Measurements from ENCODE around the gene GFOD1.
A peak's percentile ranks its signal among the peaks of the same experiment; 100 is the strongest.
"Not testable (repeated sequence)": the region's sequence is repeated elsewhere in the genome, so short reads cannot be mapped to it uniquely, and the experiment has no call there.

Gene GFOD1

DNA sequence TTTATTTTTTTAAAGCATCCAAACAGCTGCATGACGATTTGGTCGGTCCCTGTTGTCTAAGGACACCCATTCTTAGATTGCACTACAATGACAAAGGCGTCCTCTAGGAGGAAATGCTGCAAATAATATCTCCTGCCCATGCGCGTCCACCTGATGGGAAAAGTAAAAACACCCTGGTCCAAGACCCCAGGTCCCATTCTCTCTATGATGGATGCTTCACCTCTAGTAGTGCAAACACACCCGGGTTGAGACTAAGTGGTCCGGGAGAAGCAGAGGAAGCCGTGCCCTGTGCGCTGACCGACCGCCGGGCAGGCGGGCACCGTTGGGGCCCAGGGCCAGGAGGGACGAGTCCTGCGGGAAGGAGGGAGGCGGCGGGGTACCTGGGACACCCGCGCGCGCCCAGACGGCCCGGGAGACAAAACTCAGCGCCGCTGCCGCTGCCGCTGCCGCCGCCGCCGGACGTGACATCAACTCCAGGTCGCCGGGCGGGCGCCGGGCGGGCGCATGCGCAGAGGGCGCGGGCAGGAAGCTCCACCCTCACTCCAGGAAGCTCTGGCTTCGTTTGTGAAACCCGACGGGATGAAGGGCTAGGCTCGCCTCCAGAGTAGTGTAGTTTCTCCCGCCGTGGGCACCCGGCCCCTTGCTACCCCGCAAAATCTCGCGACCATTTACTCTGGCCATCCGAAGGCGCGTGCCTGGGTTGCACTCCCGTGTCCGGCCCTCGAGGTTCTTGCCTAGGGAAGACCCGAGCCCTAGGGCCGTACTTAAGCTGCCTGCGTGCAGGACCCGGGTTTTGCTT, 159.1 kb downstream of the GFOD1 start, which contains the start of gene TBC1D7:
Gene TBC1D7 (minus strand): TSS at position 462 of the 799 bp plus-strand sequence. CDS start 1,639 bp downstream, outside the sequence.
- peak within 1 kb of the TSS; percentile 67 for H3K4me3 ChIP-seq (ENCODE audit: low read depth, low read length)
- TF ChIP-seq, protein P1, sequence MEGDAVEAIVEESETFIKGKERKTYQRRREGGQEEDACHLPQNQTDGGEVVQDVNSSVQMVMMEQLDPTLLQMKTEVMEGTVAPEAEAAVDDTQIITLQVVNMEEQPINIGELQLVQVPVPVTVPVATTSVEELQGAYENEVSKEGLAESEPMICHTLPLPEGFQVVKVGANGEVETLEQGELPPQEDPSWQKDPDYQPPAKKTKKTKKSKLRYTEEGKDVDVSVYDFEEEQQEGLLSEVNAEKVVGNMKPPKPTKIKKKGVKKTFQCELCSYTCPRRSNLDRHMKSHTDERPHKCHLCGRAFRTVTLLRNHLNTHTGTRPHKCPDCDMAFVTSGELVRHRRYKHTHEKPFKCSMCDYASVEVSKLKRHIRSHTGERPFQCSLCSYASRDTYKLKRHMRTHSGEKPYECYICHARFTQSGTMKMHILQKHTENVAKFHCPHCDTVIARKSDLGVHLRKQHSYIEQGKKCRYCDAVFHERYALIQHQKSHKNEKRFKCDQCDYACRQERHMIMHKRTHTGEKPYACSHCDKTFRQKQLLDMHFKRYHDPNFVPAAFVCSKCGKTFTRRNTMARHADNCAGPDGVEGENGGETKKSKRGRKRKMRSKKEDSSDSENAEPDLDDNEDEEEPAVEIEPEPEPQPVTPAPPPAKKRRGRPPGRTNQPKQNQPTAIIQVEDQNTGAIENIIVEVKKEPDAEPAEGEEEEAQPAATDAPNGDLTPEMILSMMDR (IDR thresholded peaks at IDR 0.05; ENCODE audit: borderline replicate concordance, insufficient read depth, low read depth, low read length) = 0 out of 2 replicates have a peak, but pooled peaks have one; percentile 6

DNA sequence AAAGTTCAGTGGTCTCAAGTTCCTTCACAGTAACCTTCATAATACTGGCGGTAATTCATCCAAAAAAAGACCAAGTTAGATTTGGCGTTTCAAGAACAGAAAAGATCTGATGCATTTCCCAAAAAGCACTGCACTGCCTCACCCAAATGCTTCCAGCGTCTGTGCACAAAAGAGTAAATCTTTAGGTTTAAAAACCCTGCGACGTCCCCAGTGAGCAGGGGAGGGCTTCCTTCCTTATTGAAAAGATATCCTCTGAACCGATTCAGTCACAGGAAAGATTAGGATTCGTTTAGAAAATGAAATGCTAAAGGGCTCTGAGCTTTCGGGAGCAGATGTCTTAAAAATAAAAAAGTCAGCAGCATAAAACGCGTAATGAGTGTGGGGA, 159.7 kb downstream of the GFOD1 start:
- TF ChIP-seq, protein P1 (IDR thresholded peaks at IDR 0.05; ENCODE audit: borderline replicate concordance, insufficient read depth, low read depth, low read length) = no peak
- peak overlapping the region; percentile 67 for H3K4me3 ChIP-seq (ENCODE audit: low read depth, low read length)

DNA sequence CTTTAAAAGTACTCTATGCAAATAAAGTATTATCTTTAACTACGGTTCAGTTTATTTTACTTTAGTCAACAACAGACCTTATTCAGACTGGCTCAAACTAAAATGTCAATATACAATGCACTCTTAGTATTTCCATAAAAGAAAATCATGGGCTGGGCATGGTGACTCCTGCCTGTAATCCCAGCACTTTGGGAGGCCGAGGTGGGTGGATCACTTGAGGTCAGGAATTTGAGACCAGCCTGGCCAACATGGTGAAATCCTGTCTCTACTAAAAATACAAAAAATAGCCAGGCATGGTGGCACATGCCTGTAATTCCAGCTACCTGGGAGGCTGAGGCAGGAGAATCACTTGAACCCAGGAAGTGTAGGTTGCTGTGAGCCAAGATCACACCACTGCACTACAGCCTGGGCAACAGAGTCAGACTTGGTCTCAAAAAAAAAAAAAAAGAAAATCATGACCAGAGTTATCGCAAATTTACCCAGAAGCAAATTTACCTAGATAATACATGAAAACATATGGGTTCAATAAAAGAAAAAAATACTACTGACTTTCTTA, 161.3 kb downstream of the GFOD1 start:
- H3K4me3 ChIP-seq (ENCODE audit: low read depth, low read length) = not testable (repeated sequence)

DNA sequence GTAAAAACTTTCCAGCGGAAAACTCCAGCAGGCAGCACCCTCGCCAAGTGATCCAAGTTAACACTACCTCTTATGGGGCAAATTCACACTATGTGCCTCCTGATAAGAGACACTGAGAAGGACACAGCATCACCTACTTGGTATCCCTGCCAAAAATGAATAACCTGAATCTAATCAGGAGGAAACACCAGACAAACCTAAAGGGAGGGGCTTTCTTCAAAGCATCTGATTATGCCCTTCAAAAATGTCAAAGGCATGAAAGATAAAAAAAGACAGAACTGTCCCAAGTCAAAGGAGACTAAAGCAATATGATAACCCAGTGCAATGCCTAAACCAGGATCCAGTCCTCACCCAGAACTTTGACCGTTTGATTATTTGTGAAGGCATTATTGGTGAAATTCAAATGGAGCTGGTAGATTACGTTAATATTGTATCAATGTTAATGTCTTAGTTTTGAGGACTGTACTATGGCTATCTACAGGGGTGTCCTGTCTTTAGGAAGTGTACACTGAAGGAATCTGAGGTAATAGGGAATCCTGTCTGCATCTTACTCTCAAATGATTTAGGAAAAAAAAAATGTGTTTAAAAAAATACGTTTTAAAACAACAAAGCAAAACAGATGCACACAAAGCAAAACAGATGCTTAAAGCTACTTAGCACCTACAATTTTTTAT, 167.4 kb downstream of the GFOD1 start:
- no peak overlapping the region for H3K4me3 ChIP-seq (ENCODE audit: low read depth, low read length)
- TF ChIP-seq, protein P1 (IDR thresholded peaks at IDR 0.05; ENCODE audit: borderline replicate concordance, insufficient read depth, low read depth, low read length) = no peak

DNA sequence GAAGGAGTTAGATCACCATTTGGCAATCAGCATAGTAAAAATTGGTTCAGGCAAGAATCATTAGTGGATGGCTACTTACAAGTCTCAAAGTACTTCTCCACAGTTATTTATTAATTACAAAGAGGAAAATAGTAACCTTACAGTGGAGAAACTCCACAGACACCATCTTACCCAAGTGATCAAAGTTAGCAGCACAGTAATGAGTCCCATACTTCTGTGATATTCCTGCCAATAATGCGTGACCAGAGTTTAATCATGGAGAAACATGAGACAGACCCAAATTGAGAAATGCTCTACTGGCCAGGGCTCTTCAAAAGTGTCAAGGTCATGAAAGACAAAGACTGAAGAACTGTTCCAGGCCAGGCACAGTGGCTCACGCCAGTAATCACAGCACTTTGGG, 168.6 kb downstream of the GFOD1 start:
- no peak overlapping the region for H3K4me3 ChIP-seq (ENCODE audit: low read depth, low read length)
- TF ChIP-seq, protein P1 (IDR thresholded peaks at IDR 0.05; ENCODE audit: borderline replicate concordance, insufficient read depth, low read depth, low read length) = no peak

DNA sequence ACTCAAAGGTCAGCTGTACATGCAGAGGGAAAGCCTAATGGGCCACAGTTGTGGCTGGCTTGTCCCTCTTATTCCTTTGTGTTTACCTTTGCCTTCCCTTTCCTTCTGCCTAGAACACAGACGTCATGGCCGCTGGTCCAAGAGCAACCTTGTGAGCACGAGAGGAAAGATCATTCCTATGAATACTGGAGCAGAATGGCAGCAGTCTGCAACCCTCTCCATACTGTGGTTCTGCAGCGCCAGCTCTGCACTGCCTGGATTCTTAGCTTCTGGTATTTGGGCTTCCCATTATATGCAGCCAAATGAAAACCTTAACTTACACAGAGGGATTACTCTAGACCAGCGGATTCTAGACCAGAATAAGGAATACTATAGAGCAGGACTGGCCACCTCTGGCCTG, 171.5 kb downstream of the GFOD1 start:
- TF ChIP-seq, protein P1 (IDR thresholded peaks at IDR 0.05; ENCODE audit: borderline replicate concordance, insufficient read depth, low read depth, low read length) = no peak
- H3K4me3 ChIP-seq (ENCODE audit: low read depth, low read length) = no peak overlapping the region

DNA sequence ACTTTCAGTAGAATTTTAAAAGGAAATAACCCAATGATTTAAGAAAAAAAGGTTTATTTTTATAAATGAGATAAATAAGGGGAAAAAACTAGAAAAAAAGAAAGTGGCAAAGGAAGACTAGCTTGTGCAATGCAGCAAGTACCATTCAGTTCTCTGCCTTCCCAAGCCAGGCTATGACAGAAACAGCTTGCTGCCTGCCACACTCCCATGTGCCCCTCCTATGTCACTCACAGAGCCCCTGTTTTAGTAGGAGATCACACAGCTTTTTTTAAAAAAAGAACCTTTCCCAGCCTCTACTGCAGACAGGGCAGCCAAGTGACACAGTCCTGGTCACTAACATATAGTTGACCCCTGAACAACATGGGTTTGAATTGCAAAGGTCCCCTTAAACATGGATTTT, 172.6 kb downstream of the GFOD1 start:
- H3K4me3 ChIP-seq (ENCODE audit: low read depth, low read length) = no peak overlapping the region
- TF ChIP-seq, protein P1 (IDR thresholded peaks at IDR 0.05; ENCODE audit: borderline replicate concordance, insufficient read depth, low read depth, low read length) = no peak

All from GM12875 (cell line).